KBM-7 (cell line): ENCODE results near the gene SLCO1B3.
"Not testable (repeated sequence)": the region's sequence is repeated elsewhere in the genome, so short reads cannot be mapped to it uniquely, and the experiment has no call there.

Source experiments
- DNase-seq: peaks from one replicate; pipeline ENCODE4 v3.0.0-alpha.2; 2015
- in situ Hi-C: fragments of 300-500 bp; cut with MboI; formaldehyde crosslinking; loops from 2 replicates; pipeline ENCODE4 v1.14.3; 2020; ENCODE audit warnings: low sequenced_read_pairs, low pct_unique_long_range_greater_than_20kb, mixed read lengths

The SLCO1B3 gene

GRCh38 chr12:20810487-20810886 lies at the start of gene SLCO1B3:
Gene SLCO1B3 (plus strand): TSS chr12:20810705. CDS start chr12:20815739, 5,034 bp downstream.
- in situ Hi-C loops: no loop called here

DNA sequence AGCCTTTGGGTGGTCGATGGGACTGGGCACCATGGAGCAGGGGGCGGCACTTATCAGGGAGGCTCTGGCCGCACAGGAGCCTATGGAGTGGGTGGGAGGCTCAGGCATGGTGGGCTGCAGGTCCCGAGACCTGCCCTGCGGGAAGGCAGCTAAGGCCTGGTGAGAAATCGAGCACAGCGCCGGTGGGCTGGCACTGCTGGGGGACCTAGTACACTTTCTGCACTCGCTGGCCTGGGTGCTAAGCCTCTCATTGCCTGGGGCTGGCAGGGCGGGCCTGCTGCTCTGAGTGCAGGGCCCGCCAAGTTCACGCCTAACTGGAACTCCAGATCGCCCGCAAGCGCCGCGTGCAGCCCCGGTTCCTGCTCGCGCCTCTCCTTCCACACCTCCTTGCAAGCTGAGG lies 33.1 kb upstream of the SLCO1B3 start:
- in situ Hi-C loops: no loop called here
- DNase-seq: no peak

More at GRCh38 chr12:20810487-20810886, at the start of gene SLCO1B3:
- DNase-seq: no peak

- no peak for DNase-seq
- in situ Hi-C loops: no loop called here
These were observed 31.5 kb upstream of the SLCO1B3 start for GRCh38 chr12:20778969-20779368.

DNA sequence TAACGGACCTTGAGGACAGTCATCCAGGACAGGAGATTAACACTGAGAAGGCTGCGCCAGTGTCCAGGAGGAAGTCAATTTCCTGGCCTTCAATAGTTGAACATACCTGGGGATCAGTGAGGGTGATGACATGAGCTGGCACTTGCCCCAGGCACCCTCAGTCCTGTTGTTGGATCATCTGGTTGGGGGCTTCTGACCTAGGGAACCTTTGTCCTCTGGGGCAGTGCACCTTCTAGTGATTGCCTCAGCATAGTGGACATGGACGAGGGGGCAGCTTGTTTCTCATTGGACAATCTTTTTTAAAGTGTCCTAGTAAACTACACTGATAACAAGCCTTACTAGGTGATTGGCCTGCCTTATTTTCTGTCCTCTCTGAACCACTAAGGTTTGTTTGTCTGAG lies 30.5 kb upstream of the SLCO1B3 start:
- in situ Hi-C loops, DNase-seq: not testable (repeated sequence)

GRCh38 chr12:20783796-20784357 lies 26.6 kb upstream of the SLCO1B3 start:
- DNase-seq, in situ Hi-C loops: not testable (repeated sequence)

DNA sequence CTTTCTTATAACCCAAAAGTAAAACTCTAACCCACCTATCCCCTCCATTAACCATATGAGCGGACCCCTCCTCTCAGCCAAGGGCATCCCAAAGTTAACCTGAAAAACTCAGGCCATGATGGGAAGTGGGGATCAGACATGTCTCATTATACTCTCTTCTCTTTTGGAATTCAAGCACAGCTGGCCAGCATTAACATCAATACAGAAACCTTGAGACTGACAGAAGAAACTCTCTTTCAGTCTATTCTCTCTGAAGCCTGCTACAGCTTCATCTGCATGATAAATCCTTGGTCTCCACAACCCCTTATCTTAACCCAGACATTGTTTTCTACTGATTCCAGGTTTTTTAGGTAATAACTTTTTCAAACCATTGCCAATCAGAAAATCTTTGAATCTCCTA lies 17.5 kb upstream of the SLCO1B3 start:
- DNase-seq: no peak
- in situ Hi-C loops: no loop called here

GRCh38 chr12:20798554-20798953 lies 12.0 kb upstream of the SLCO1B3 start:
- in situ Hi-C loops: no loop called here
- DNase-seq: peak; percentile 45

DNA sequence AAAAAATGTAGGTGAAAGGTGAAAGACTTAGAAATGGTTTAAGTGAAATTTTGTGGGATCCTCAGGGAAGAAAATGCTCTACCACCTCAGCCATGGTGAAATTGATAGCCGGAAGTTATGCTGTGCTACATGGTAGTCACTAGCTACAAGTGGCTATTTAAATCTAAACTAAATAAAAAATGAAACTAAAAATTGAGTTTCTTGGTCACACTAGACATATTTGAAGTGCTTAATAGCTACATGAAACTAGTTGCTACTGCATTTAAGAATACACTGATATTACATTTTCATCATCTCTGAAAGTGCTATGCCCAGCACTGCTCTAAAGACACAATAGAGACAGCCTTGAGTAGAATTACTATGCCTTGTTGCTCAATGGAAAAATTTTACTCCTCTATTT lies 10.3 kb upstream of the SLCO1B3 start:
- in situ Hi-C loops: no loop called here
- DNase-seq: no peak

- in situ Hi-C loops: no loop called here
- DNase-seq: no peak
These were observed 9.5 kb upstream of the SLCO1B3 start for GRCh38 chr12:20801035-20801434.

- peak; percentile 78 for DNase-seq
- in situ Hi-C loops: no loop called here
These were observed 4.6 kb upstream of the SLCO1B3 start for GRCh38 chr12:20805921-20806320.

DNA sequence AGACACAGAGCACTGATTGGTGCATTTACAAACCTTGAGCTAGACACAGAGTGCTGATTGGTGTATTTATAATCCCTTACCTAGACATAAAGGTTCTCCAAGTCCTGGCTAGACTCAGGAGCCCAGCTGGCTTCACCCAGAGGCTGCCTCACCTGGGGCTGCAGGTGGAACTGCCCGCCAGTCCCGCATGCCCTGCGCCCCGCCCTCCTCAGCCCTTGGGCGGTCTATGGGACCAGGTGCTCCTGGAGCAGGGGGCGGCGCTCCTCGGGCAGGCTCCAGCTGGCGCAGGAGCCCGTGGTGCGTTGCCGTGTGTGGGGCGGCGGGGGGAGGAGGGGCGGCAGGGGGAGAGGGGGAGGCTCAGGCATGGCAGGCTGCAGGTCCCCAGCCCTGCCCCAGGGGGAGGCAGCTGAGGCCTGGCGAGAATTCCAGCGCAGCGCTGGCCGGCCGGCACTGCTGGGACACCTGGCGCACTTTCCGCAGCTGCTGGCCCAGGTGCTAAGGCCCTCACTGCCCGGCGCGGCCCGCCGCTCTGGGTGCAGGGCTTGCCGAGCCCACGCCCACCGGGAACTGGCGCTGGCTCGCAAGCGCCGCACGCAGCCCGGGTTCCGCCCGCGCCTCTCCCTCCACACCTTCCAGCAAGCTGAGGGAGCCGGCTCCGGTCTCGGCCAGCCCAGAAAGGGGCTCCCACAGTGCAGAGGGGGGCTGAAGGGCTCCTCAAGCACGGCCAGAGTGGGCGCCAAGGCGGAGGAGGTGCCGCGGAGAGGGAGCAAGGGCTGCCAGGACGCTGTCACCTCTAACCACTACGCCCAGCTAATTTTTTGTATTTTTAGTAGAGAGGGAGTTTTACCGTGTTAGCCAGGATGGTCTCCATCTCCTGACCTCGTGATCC lies 3.1 kb upstream of the SLCO1B3 start:
- in situ Hi-C loops: no loop called here
- DNase-seq: no peak

- in situ Hi-C loops: no loop called here
- DNase-seq: peak; percentile 73
These were observed 2.0 kb upstream of the SLCO1B3 start for GRCh38 chr12:20808521-20808920.

GRCh38 chr12:20815574-20815973 lies 5.1 kb downstream of the SLCO1B3 start:
- in situ Hi-C loops: no loop called here
- no peak for DNase-seq

GRCh38 chr12:20822415-20822814 lies 11.9 kb downstream of the SLCO1B3 start:
- DNase-seq: no peak
- in situ Hi-C loops: no loop called here

DNA sequence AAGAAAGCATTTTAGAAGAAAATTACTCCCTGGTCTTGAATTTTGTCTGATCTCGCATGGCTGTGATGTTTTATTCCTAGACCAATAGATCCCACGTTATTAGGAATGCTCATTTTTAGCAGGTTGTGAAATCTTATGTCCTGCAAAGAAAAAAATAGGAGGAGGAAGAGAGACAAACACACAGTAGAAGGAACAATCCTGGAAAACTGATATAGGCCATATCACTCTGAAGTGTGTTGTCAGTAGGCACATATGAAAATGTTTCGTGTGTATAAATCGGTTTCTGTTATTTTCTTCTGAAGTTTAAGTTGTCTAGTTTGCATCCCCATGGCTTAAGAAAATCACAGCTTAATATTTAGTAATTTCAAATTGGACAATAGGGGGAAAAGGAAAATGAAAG lies 12.4 kb downstream of the SLCO1B3 start:
- in situ Hi-C loops: no loop called here

GRCh38 chr12:20829919-20830318 lies 19.4 kb downstream of the SLCO1B3 start:
- in situ Hi-C loops: no loop called here
- DNase-seq: no peak

More for the DNA sequence above, 12.4 kb downstream of the SLCO1B3 start:
- no peak for DNase-seq

DNA sequence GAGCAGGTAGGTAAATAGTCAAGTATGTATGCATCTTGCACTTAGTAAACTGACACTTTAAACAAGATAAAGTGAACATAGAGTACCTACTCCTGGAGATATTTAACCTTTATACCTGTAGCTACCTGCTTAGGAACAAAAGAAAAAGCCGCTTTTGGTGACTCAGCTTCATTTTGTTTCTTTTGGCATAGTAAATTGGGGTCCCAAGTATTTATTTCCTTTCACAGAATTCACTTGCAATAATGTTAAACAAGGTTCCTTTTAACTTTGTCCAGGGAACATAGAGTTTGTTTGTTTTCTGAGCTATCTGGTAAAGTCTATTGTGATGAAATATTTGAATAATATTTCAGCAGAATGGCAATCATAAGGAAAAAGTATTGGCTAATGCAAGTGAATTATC lies 20.0 kb downstream of the SLCO1B3 start:
- in situ Hi-C loops: no loop called here

DNA sequence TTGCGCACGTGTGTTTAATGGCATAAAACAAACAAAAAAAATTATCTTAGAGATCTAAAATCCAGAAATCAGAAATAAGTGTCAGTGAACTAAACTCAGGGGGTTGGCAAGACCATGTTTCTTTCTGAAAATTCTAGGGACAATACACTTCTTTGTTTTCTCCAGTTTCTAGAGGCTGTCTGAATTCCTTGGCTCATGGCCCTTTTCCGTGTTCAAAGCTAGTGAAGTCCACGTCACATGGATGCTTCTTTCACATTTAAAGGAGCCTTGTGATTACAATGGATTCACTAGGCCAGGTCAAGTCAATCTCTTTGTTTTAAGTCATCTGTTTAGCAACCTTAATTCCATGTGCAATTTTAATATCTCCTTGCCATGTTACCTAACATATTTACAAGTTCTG lies 22.4 kb downstream of the SLCO1B3 start:
- in situ Hi-C loops: no loop called here
- no peak for DNase-seq

More for the DNA sequence above, 20.0 kb downstream of the SLCO1B3 start:
- no peak for DNase-seq

DNA sequence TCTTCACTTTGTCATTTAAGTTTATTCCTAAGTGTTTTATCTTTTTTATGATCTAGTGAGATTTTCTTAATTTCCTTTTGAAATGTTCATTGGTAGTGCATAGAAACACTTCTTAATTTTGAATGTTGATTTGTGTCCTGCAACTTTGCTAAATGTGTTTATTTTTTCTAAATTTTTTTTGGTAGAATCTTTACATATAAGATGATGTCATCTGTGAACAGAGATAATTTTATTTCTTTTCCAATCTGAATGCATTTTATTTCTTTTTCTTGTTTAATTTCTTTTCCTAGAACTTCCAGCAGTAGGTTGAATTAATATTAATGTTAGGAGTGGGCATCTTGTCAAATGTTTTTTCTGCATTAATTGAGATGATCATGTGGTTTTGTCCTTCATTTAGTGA lies 42.1 kb downstream of the SLCO1B3 start:
- in situ Hi-C loops: no loop called here
- no peak for DNase-seq

- in situ Hi-C loops: no loop called here
These were observed 52.6 kb downstream of the SLCO1B3 start for GRCh38 chr12:20863056-20863455.

DNA sequence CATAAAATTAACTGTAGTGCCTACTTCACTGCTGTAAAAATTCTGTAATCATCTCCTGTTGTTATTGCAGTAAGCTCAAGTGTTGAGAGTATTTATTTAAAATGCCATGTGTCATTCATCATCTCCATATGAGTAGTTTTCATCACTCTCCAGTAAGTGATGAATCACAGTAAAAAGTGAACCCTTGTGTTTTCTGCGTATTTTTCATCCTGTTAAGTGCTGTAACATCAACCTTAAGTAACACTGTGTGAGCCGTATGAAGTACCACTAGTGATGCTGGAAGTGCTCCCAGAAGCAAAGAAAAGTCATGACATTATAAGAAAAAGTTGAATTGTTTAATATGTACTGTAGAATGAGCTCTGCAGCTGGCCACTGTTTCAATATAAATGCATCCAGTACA lies 55.4 kb downstream of the SLCO1B3 start:
- no peak for DNase-seq
- in situ Hi-C loops: no loop called here

More at GRCh38 chr12:20863056-20863455, 52.6 kb downstream of the SLCO1B3 start:
- no peak for DNase-seq
